Aorta (tissue), 5 donors: ENCODE data around the gene SCAMP5. TPM values are rescaled to one million over a fixed set of nuclear protein-coding genes. Genes with fewer than 3 reads are reported as not detected.

Experiments used
- ATAC-seq: fragments of 200-7000 bp; cut with Tn5 transposase; one replicate; pipeline ENCODE4 v1.9.1; 2022; ENCODE audit warnings: moderate library complexity; ENCODE audit not compliant: low FRiP score
- DNase-seq, 2 donors: peaks; one replicate each; pipeline ENCODE4 v3.0.0-alpha.2; 2020
- H3K27ac ChIP-seq, 2 donors: one replicate each; pipeline ENCODE4 v1.5.1; 2013; ENCODE audit warnings: low read length in 2 of 2, mild to moderate bottlenecking in 2 of 2, moderate library complexity in 2 of 2, control low read depth in 1 of 2, inconsistent platforms in 1 of 2, low read depth in 1 of 2
- H3K27me3 ChIP-seq, 2 donors: one replicate each; pipeline ENCODE4 v1.6.1; 2013; ENCODE audit warnings: control low read depth in 1 of 2, low read length in 1 of 2, mild to moderate bottlenecking in 1 of 2, moderate library complexity in 1 of 2; ENCODE audit not compliant: insufficient read depth in 2 of 2, control insufficient read depth in 1 of 2
- H3K36me3 ChIP-seq, 2 donors: one replicate each; pipeline ENCODE4 v1.6.1; 2013; ENCODE audit warnings: control low read depth in 1 of 2, low read length in 1 of 2, mild to moderate bottlenecking in 1 of 2; ENCODE audit not compliant: insufficient read depth in 2 of 2, control insufficient read depth in 1 of 2
- H3K4me1 ChIP-seq, 2 donors: one replicate each; pipeline ENCODE4 v1.6.1; 2013; ENCODE audit warnings: low read length in 2 of 2, control low read depth in 1 of 2, mild to moderate bottlenecking in 1 of 2, moderate library complexity in 1 of 2; ENCODE audit not compliant: insufficient read depth in 2 of 2, control insufficient read depth in 1 of 2
- H3K4me3 ChIP-seq, 2 donors: one replicate each; pipeline ENCODE4 v1.5.1; 2013; ENCODE audit warnings: low read length in 2 of 2, control low read depth in 1 of 2, mild to moderate bottlenecking in 1 of 2
- H3K9me3 ChIP-seq: one replicate; pipeline ENCODE4 v1.6.1; 2013; ENCODE audit warnings: mild to moderate bottlenecking, low read length; ENCODE audit not compliant: control insufficient read depth
- WGBS, 2 donors: extraction: QIAGEN DNeasy Blood & Tissue Kit; methylation state at CpG; one replicate each; pipeline ENCODE4 v1.1.7; 2013; 5-methylcytosine and 5-hydroxymethylcytosine counted together
- intact Hi-C, 2 donors: fragments of 100-400 bp; cut with DNase I; formaldehyde crosslinking; loops; one replicate each; pipeline versions ENCODE4 v1.14.2 to v1.15.0; 2022
- polyA plus RNA-seq, 2 donors: library from polyadenylated mRNA; stranded (reverse); fragments of 200-250 nt; gene quantifications; one replicate each; pipeline ENCODE4 v1.2.3, GENCODE V29; 2013
- total RNA-seq, 2 donors: library from RNA; stranded (reverse); fragmentation: NEBNext Ultra II Directional; extraction: Animal tissue kit (Norgen Biotek cat#: 25700); gene quantifications; one replicate each; pipeline ENCODE4 v1.2.1, GENCODE V29; 2021
- donor health status: healthy with polysubstance abuse.
- donor health status: Bipolar disorder and iron deficiency.
- donor health status: DM: no; HTN: no; CAD: no.
- donor health status: DM: no; HTN: no; CAD: no.
- donor health status: DM: yes; HTN: yes; CAD: no.

SCAMP5 gene
- total and polyA plus RNA-seq, 4 donors = 0.64 to 9.4 (median 4.7) TPM

DNA sequence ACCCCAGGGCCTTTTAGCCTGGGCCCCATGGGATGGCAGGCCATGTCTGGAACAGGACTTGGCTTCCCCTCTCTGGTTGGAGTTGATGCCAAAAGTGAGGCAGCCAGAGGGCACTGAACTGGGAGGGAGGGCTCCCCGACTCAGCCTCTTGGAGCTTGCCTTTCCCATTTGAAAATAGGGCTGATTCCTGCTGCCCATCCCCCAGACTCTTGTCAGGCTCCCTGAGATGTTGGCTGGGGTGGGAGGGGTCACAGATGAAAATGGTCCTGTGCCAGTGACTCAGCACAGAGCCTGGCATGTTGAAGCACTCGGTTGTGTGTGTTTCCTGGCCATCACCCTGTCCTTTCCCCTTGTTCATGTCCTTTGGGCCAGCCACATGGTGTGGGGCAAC is 34.7 kb downstream of the SCAMP5 start:
- H3K4me1 ChIP-seq = no peaks in the 10 kb centered on the region
- ATAC-seq (peak; percentile 69), DNase-seq (peak; percentile 77 to 83)
- intact Hi-C loops = loop anchor here in 1 of 2 donors (1.0 kb wide), 1 partner anchor 13 kb away; no protein-coding TSS in a partner anchor
- 0 to 2% methylated on average over 2 of the region's 2 CpGs for WGBS, 2 donors
- no peaks in the 10 kb centered on the region for H3K27me3 ChIP-seq
- peak overlapping the region; percentile 15 to 26 for H3K27ac ChIP-seq
- no peak overlapping the region for H3K4me3 ChIP-seq
- H3K36me3 ChIP-seq = no peaks in the 10 kb centered on the region
- H3K9me3 ChIP-seq = no peaks in the 10 kb centered on the region

DNA sequence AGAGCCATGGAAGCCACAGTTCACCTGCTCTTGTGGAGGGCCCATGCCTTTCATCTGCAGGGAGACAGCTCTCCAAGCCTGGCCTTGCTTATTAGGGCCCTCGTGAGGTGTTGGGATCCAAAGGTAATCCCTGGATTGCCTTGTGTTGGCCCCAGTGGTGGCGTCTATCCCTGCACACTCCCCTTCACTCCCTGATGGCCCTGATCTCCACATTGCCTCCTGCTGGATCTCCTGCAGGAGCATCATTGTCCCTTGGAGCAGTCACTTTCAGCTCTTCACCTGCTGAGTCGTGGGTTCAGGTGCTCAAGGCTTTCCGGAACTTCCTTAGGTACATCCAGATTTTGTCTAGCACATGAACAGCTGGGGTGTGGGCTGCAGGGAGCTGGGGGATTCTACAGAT is 35.1 kb downstream of the SCAMP5 start:
- no peak for DNase-seq
- ATAC-seq = no peak
- Histone ChIP-seq H3K27ac (peak overlapping the region in 1 of 2 donors; percentile 24), H3K4me3 (no peak overlapping the region), H3K4me1 (no peaks in the 10 kb centered on the region), H3K9me3 (no peaks in the 10 kb centered on the region), H3K36me3 (no peaks in the 10 kb centered on the region), H3K27me3 (no peaks in the 10 kb centered on the region)
- intact Hi-C loops = loop anchor here in 1 of 2 donors (1.0 kb wide), 1 partner anchor 13 kb away; no protein-coding TSS in a partner anchor
- 80 to 85% methylated on average over 4 of the region's 4 CpGs for WGBS, 2 donors

DNA sequence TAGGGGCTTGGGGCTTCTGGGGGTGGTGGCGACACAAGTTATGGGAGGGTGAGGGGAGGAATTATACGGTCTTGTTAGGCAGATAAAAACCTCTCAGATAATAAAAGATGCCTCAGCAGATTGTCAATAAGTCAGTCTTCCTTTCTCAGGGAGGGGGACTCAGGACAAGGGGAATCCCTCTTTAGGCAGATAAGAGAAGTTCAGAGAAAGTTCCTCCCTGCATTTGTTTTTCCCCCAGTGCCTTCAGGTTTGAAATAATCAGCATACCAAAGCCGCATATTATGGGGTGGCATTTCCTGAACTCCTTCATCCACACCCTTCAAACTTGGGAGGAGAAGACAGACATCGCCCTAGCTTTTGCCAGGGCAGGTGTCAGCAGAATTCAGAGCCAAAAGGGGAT is 36.5 kb downstream of the SCAMP5 start:
- WGBS, 2 donors = 66 to 69% methylated on average over 4 of the region's 4 CpGs
- DNase-seq (no peak), ATAC-seq (no peak)
- intact Hi-C loops = no loop called here
- Histone ChIP-seq H3K4me1 (no peaks in the 10 kb centered on the region), H3K9me3 (no peaks in the 10 kb centered on the region), H3K27me3 (no peaks in the 10 kb centered on the region), H3K27ac (no peak overlapping the region), H3K36me3 (no peaks in the 10 kb centered on the region), H3K4me3 (no peak overlapping the region)

DNA sequence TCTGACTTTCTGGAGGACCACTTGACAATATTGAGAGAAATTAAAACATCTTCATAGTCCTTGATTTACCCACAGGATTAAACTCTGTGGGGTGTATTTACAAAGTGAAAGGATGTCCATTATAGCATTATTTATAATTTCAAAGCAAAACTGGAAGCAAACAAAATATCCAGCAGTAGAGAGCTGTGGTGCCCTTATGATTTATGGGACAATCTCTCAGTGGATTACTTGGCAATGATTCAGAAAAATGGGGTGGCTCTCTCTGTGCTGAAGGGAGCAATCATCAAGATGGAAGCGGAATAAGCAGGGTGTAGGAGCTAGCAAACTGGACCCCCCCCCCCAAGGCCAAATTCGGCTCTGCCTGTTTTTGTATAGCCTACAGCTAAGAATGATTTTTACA is 37.0 kb downstream of the SCAMP5 start:
- no peaks in the 10 kb centered on the region for H3K4me1 ChIP-seq
- WGBS, 2 donors = 79 to 88% methylated on average over 2 of the region's 2 CpGs
- H3K36me3 ChIP-seq = no peaks in the 10 kb centered on the region
- no peaks in the 10 kb centered on the region for H3K27me3 ChIP-seq
- intact Hi-C loops = no loop called here
- ATAC-seq (no peak), DNase-seq (no peak)
- no peaks in the 10 kb centered on the region for H3K9me3 ChIP-seq
- no peak overlapping the region for H3K4me3 ChIP-seq
- H3K27ac ChIP-seq = no peak overlapping the region

DNA sequence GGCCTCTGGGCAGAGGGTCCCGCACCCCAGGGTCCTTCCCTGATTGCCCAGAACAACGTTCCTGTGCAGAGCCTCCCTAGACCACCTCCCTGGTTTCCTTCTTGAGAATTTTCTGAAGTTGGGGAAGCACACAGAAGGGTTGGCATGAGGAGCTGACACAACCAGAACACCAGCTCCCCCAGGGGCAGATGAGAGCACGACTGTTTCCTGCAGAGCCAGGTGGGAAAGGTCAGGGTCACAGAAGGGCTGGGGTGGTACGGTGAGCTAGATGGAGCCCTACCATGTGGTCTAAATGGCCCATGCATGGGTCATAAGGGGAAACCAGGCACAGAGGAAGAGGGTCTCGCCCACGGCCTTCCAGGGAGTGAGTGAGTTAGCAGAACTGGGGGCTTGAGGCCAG is 38.4 kb downstream of the SCAMP5 start:
- H3K27ac ChIP-seq = no peak overlapping the region
- DNase-seq = no peak
- H3K4me1 ChIP-seq = no peaks in the 10 kb centered on the region
- no peak overlapping the region for H3K4me3 ChIP-seq
- intact Hi-C loops = no loop called here
- 85 to 89% methylated on average over 6 of the region's 6 CpGs for WGBS, 2 donors
- no peak for ATAC-seq
- H3K36me3 ChIP-seq = no peaks in the 10 kb centered on the region
- no peaks in the 10 kb centered on the region for H3K27me3 ChIP-seq
- H3K9me3 ChIP-seq = no peaks in the 10 kb centered on the region

DNA sequence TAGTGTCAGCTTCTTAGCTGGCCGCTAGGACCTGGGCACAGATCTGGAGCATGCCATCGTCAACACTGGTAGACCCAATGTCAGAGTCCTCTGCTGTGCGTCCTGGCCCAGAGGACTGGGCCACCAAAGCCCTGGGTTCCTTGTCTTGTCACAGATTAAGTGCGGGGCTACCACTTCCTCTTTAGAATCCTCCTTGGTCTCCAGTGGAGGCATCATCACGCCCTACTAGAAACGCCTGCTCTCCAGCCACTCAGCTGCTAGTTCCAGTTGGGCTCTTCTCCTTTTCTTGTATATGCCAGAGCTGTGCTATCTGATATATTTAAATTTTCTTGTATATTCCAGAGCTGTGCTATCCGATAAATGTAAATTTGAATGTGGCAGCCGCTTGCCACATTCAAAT is 39.3 kb downstream of the SCAMP5 start:
- Histone ChIP-seq H3K4me1 (no peaks in the 10 kb centered on the region), H3K27me3 (no peaks in the 10 kb centered on the region), H3K27ac (no peak overlapping the region), H3K36me3 (no peaks in the 10 kb centered on the region), H3K9me3 (no peaks in the 10 kb centered on the region), H3K4me3 (no peak overlapping the region)
- peak in 1 of 2 donors; percentile 65 for DNase-seq
- intact Hi-C loops = no loop called here
- no peak for ATAC-seq
- 96 to 97% methylated on average over 8 of the region's 8 CpGs for WGBS, 2 donors

DNA sequence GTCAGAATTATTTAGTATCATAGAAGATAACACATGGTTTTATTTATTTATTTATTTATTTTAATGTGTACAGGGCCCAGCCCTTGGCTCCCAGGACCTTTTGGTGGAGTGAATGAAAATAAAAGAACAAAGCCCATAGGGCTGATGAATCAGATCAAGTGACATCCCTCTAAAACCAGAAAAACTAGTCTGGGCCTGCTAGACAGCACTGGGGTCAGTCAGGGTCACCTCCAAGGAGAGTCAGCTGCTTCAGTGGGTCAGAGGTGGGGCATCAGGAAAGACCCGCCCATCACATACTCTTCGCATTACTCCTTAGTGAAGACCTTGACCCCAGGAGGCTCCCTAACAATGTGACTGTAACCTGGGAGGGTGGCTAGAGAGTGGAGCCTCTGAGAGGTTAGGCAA is 40.9 kb downstream of the SCAMP5 start:
- no peaks in the 10 kb centered on the region for H3K9me3 ChIP-seq
- ATAC-seq (no peak), DNase-seq (no peak)
- no peak overlapping the region for H3K4me3 ChIP-seq
- no peaks in the 10 kb centered on the region for H3K36me3 ChIP-seq
- H3K4me1 ChIP-seq = no peaks in the 10 kb centered on the region
- H3K27ac ChIP-seq = no peak overlapping the region
- 93 to 96% methylated on average over 2 of the region's 2 CpGs for WGBS, 2 donors
- intact Hi-C loops = no loop called here
- H3K27me3 ChIP-seq = no peaks in the 10 kb centered on the region

DNA sequence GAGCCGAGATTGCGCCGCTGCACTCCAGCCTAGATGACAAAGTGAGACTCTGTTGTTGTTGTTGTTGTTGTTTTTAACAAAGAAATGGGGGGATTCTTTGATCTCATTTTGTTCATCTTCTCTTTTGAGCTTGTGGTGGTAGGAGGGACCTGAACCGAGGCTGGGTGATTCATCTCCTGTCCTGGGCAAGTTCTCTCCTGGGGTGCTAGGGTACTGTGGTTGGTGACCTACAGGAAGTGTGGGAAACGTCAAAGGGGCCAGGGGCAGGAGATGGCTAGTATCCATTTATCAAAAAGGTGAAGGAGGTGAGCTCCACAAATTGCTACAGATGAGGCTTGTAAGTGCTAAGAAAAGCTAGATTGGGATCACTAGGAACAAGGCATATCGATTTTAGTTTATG is 42.3 kb downstream of the SCAMP5 start:
- DNase-seq (no peak), ATAC-seq (no peak)
- Histone ChIP-seq H3K4me3 (no peak overlapping the region), H3K36me3 (no peaks in the 10 kb centered on the region), H3K27me3 (no peaks in the 10 kb centered on the region), H3K9me3 (no peaks in the 10 kb centered on the region), H3K4me1 (no peaks in the 10 kb centered on the region), H3K27ac (no peak overlapping the region)
- 89 to 90% methylated on average over 6 of the region's 6 CpGs for WGBS, 2 donors
- intact Hi-C loops = no loop called here

DNA sequence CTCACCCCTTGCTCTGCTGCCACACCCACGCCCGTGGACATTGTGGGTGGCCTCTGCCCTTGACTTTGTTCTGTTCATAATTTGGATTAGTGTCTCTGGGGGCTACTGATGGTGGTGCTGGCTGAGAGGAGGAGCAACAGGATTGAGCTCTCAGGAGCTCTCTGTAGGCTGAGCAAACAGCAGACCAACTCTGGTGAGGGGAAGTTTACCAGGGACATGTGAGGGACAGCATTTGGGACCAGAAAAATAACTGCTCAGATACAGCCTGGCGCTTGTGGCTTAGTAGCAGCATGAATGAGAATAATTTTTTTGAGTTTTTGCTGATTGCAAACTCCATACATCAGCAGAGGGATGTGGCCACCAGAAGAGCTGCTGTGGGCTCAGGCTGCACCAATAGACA is 42.9 kb downstream of the SCAMP5 start:
- Histone ChIP-seq H3K36me3 (no peaks in the 10 kb centered on the region), H3K9me3 (no peaks in the 10 kb centered on the region), H3K27ac (no peak overlapping the region), H3K4me3 (no peak overlapping the region), H3K27me3 (no peaks in the 10 kb centered on the region), H3K4me1 (no peaks in the 10 kb centered on the region)
- ATAC-seq = no peak
- WGBS, 2 donors = 86 to 87% methylated on average over 3 of the region's 3 CpGs
- DNase-seq = no peak
- intact Hi-C loops = no loop called here
